Esophagus muscularis mucosa (tissue), 4 donors: ENCODE data around the gene ST8SIA4.

Experiments used
- EP300 ChIP-seq: sonication (generic); formaldehyde crosslinking; IDR thresholded peaks from one replicate; pipeline ENCODE4 v1.6.1; 2017; ENCODE audit warnings: antibody characterized with exemption
- POLR2AphosphoS5 ChIP-seq, 2 donors: sonication (generic); formaldehyde crosslinking; IDR thresholded peaks; one replicate each; pipeline ENCODE4 v1.6.1; 2017; ENCODE audit warnings: antibody characterized with exemption in 2 of 2
- TF ChIP-seq, protein P1 (sequence below), 3 experiments: fragments of 200-600 bp in 2 of 3; fragments of 450-650 bp in 1 of 3; sonication (generic) in 2 of 3; IDR thresholded peaks; one replicate each; pipeline ENCODE4 v1.5.1; 2017 to 2019; ENCODE audit warnings: antibody characterized with exemption in 3 of 3, mild to moderate bottlenecking in 2 of 3, moderate library complexity in 1 of 3

DNA sequence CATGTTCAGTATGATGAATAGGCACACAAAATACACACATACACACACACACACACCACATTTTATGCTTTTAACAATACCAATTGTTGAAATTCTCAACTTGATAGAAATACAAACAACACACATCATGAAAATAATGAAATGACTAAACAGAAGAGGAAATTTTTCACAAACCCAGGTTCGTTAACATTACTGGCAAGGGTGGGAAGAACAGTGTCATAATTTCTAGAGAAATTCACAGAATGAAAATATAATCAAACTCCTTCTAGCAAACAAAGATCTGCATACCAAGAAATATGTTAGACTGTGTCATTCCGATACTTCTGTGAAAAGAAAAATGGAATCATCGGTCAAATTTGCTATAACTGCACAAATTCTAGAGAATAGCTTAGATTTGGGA lies 41.9 kb downstream of the ST8SIA4 start:
- TF ChIP-seq POLR2AphosphoS5 (IDR thresholded peaks at IDR 0.05) (no peak), EP300 (no peak)
- TF ChIP-seq, protein P1, sequence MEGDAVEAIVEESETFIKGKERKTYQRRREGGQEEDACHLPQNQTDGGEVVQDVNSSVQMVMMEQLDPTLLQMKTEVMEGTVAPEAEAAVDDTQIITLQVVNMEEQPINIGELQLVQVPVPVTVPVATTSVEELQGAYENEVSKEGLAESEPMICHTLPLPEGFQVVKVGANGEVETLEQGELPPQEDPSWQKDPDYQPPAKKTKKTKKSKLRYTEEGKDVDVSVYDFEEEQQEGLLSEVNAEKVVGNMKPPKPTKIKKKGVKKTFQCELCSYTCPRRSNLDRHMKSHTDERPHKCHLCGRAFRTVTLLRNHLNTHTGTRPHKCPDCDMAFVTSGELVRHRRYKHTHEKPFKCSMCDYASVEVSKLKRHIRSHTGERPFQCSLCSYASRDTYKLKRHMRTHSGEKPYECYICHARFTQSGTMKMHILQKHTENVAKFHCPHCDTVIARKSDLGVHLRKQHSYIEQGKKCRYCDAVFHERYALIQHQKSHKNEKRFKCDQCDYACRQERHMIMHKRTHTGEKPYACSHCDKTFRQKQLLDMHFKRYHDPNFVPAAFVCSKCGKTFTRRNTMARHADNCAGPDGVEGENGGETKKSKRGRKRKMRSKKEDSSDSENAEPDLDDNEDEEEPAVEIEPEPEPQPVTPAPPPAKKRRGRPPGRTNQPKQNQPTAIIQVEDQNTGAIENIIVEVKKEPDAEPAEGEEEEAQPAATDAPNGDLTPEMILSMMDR (IDR thresholded peaks at IDR 0.05) = no peak
